GM21526 (cell line): ENCODE results near the gene HS6ST2.

ENCODE experiments used
- ATAC-seq: cut with Tn5 transposase; IDR thresholded peaks from one replicate; pipeline ENCODE4 v1.9.1; 2021; ENCODE audit warnings: moderate library complexity; ENCODE audit not compliant: unreplicated experiment, low FRiP score

The HS6ST2 gene

DNA sequence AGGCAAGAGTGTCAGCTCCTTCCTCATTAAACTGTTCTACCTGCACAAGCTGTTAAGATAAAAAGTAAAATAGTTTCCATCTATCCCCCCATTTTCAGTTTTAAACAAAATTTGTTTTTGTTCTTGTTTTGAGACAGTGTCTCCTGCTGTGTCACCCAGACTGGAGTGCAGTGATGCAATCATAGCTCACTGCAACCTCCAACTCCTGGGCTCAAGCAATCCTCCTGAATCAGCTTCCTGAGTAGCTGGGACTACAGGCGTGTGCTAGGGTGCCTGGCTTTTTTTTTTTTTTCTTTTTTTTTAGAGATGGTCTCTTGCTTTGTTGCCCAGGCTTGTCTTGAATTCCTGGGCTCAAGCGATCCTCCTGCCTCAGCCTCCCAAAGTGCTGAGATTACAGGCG, 105.4 kb downstream of the HS6ST2 start:
- ATAC-seq: no peak

- ATAC-seq: no peak
Measured at GRCh38 chrX:132848296-132848970, 110.0 kb downstream of the HS6ST2 start.

DNA sequence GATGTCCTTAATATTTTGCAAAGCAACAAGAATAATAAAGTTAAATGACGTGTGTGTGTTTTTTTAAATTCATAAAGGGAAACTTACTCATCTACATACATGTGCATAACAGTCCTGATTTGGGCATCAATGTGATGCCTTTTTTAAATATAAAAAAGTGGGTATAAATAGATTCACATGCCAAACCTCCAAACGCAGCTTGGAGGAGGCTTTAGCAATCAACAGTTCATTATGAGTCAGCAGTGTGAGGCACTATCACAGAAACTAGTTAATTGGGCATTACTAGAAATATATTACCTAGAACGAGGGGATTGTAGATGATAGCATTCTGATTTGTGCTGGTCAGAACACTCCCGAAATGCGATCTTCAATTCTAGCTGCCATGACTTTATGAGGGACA, 115.1 kb downstream of the HS6ST2 start:
- no peak for ATAC-seq

- no peak for ATAC-seq
Measured at GRCh38 chrX:132842460-132843238, 115.8 kb downstream of the HS6ST2 start.

DNA sequence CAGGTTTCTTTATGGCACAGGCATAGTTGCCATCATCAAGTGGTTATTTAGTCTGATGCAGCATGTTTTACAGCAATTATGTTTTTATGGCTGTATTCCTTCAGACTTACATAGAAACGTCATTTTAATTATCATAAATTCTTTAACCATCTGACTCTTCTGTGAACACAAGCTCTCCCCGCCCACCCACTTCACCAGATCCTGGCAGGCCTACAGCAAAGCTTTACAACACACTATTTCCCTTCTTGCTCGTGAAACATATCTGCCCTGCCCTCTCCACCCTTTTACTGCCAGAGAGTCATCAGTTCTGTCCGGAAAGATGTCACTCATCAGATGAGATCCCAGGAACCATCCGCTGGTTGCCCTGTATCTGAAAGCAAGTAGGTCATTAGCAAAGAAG, 120.5 kb downstream of the HS6ST2 start:
- ATAC-seq: no peak

DNA sequence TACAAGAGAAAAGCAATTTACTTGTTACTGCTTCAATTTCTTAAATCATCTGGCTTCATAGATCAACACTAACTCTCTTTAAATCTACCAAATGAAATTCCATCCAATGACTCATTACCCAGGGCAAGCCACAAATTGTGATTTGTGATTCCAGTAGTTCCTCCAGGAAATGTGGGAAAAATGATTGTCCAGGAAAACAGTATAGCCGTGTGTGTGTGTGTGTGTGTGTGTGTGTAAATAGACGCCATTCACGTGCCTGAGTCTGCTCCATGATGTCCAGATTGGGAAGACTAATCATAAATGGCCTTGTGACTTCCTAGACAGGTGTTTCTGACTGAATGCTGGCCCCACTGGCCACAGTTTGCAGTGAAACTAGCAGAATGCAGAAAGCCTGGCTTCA, 121.3 kb downstream of the HS6ST2 start:
- no peak for ATAC-seq

DNA sequence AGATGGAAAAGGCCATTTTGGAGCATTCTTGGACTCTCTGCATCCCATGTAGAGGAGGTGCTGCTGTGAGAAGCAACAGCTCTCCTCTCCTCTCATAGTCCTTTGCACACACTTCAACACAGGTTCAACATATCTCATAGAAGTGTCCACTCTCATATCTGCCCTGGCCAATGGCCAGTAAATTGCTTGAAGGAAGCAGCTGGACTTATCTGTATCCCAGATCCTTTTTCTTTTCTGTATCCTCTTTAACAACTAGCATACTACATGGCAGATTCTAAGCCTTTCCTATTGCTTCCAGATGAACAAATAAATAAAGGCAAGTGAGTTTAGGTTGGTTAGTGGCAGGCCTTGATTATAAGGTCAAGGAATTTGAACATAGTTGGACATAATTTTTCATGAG, 122.0 kb downstream of the HS6ST2 start:
- no peak for ATAC-seq

DNA sequence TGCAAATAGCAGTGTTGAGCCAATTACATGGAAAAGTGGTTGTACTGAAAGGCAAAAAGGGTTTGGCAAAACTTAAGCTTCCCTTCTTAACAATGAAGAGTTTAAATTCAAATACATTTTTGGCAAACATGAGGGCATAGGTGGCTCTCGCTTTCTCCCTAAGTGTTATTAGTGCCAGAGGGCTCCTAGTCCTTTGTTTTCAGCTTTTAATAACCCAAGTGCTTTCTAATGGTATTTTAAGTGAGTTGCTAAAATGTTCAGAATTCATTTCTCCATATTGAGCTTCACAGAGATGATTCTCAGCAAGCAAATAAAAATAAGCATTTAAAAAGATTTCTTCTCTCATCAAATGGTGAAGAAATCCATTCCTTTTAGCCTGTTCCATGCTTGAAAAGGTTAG, 123.7 kb downstream of the HS6ST2 start:
- no peak for ATAC-seq

DNA sequence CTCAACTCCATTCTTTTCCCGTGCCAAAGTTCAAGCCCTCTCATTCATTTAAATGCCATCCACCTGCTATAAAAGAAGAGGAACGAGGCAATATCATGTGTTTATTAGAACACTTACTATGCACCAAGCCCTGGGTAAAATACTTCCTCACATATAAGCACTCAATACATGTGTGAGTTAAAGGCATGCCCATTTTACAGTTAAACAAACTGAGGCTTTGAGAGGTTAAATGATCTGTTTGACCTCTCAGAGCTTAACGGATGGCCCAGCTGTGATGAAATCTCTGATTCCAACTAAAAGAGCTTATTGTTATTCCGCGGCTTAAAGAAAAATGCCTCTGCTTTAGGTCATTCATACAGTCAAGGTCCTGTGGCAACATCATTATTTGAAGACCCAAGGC, 124.3 kb downstream of the HS6ST2 start:
- no peak for ATAC-seq

GRCh38 chrX:132833373-132833772, 125.1 kb downstream of the HS6ST2 start:
- ATAC-seq: no peak

DNA sequence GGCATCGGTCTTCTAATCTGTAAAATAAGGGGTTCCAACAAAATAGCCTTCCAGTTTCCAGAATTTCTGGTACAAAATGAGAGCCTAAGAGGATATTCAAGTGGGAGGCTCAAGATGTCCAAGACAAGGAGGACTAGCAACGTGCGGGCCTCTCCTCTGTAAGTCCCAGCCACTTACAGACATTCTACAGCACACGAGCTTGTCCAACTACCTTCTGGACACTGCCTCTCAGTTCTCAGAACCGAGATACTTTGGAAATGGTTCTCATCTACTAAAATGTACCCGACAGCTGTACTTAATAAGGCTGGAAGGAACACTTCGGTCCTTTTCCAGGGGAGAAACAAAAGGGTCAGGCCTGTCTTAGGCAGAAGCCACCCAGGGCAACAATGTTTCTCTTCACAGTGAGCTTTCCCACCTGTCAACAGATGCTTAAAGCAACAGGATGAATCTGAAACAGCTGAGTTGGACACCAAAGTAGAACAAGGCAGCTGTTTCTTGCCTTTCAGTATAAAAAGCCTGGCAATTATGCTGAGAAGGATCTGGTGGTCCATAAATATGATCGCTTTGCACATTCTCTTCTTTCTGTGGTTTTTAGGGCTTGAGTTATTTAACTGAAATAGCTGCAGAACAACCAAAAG, 127.0 kb downstream of the HS6ST2 start:
- ATAC-seq: no peak

DNA sequence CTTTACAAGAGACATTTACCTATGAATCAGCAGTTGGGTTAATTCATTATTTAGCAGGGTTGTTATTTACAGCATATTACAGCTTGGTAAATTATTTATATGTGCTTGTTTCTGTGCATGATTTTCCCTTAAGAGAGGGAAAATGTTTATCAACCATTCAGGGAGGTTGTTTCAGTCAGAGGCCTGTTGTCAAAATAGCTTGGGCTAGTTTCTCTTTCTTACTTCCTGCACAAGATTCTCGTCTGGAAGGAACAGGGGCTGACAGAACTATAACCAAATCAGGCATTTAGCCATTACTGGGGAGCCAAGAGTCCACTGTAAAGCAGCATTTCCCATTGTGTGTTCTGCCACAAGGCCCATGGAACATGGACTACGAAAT, 135.8 kb downstream of the HS6ST2 start:
- ATAC-seq: no peak

DNA sequence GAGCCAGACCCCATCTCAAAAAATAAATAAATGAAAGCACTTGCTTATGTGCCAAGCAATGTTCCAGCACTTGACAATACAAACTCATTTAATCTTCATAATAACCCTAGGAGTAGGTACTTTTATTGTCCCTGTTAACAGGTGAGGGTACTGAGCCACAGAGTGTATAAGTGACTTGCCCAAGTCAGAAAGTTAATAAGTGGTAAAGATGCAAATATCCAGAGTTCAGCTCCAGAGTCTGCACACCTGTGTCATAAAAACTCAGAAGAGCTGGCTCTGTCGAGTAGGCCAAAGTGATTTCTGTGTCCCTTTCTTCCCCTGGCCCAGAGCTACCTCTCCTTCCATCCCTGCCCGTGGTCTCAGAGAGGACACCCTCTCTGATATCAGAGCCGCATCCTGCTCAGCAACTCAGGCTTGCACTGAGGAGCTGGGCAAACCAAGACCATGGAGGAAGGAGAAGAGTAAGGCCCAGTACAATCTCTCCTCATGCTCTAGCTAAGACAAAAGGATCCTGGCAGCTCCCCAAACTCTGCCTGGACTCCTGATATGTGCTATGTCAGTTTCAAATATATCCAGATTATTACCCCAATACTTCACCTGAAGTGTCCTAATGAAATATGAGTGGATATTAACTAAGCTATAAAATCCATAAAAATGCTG, 136.3 kb downstream of the HS6ST2 start:
- ATAC-seq: no peak

- ATAC-seq: no peak
Measured at GRCh38 chrX:132820675-132821074, 137.8 kb downstream of the HS6ST2 start.

- ATAC-seq: no peak
Measured at GRCh38 chrX:132819711-132820264, 138.6 kb downstream of the HS6ST2 start.

DNA sequence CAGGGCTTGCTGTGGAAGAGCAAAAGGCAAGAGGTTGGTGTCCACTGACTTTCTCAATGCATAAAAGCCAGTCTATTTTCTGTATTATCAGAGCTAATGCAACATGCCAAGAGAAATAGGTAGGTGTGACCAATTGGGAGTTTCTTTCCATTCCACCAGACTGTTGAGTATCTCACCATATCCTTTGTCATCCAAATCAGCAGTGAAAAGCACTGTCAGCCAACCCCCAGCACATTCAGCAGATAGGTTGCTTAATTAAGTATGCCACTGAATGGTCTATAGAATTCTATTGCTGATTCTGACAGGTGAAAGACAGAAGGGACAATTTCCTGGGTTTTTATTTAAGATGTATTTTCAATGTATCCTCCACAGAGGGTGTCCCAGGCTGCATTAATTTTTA, 139.8 kb downstream of the HS6ST2 start:
- ATAC-seq: no peak

DNA sequence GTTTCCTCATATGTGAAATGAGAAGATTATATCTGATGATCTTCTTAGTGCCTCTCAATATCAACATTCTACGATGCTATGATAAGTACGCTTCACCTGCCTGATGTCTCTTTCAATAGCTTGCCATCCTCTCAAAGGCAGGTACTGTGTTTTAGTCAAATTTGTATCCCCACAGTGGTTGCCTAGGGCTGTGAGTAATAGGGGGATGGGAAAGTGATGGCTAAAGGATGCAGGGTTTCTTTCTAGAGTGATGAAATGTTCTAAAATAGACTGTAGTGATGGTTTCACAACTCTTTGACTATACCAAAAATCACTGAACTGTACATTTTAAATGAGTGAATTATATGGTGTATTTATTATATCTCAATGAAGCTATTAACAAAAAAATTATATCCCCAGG, 142.8 kb downstream of the HS6ST2 start:
- no peak for ATAC-seq

DNA sequence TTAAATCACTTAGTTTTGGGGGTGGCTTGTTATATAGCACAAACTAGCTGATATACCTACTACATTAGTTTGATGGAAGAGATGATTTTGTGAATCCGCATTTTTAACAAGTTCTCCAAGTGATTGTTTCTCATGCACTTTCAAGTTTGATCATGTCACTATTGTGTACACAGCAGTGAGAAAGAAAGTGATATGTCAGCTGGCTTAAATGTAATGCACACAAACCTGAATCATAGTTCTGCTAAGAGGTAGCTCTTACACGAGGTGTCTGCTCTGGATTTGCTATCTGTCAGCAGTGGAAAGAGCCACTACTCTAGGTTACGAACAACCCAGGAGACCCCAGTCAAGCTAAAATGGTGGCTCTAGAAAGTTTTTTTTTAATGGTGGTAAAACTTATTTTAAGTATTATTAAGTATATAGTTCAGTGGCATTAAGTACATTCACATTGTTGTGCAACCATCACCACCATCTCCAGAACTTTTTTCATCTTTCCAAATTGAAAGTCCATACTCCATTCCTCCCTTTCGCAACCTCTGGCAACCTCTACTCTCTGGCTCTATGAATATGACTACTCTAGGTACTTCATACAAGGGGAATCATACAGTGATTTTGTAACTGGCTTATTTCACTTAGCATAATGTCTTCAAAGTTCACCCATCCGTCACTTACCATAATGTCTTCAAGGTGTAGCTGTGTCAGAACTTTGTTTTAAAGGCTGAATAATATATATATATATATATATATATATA, 147.3 kb downstream of the HS6ST2 start:
- no peak for ATAC-seq

- ATAC-seq: no peak
Measured at GRCh38 chrX:132810488-132810887, 147.9 kb downstream of the HS6ST2 start.

DNA sequence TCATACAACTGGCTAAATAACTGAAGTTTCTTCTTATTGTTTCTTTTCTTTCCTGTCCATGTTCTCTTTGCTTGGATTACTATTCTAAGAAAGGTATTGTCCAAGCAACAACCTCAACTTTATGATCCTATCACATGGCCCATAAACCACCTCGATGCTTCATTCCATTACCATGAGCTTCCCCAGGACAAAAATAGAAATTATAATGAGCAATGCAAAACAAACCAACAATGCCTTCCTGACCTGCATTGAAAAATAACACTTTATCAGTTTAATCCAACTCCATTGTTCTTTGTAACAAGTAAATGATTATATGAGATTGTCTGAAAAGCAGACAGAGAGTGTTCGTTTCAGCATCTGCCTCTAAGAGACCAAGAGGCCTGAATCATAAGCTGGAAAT, 148.8 kb downstream of the HS6ST2 start:
- ATAC-seq: no peak
